T-helper 1 cell treated with Interleukin-12 subunit alpha and Interleukin-12 subunit beta and Interleukin-4 antibody, amounts not matched to agents 30 μg/mL and 1 μg/mL, for 36 hours (primary cell): Measurements from ENCODE around the gene B4GALNT4.
"Not testable (repeated sequence)": the region's sequence is repeated elsewhere in the genome, so short reads cannot be mapped to it uniquely, and the experiment has no call there.

Source experiments
- H3K27ac Mint-ChIP-seq: one replicate; pipeline ENCODE4 v1.8.0; 2021; ENCODE audit warnings: mild to moderate bottlenecking, mixed read lengths
- H3K27me3 Mint-ChIP-seq: one replicate; pipeline ENCODE4 v1.8.0; 2021; ENCODE audit warnings: low read depth, mixed read lengths
- H3K36me3 Mint-ChIP-seq: one replicate; pipeline ENCODE4 v1.8.0; 2021; ENCODE audit warnings: low read depth, mixed read lengths
- H3K4me1 Mint-ChIP-seq: one replicate; pipeline ENCODE4 v1.8.0; 2021; ENCODE audit warnings: low read depth, mixed read lengths
- H3K4me3 Mint-ChIP-seq: one replicate; pipeline ENCODE4 v1.8.0; 2021; ENCODE audit warnings: mild to moderate bottlenecking, moderate library complexity, mixed read lengths
- H3K9me3 Mint-ChIP-seq: one replicate; pipeline ENCODE4 v1.8.0; 2021; ENCODE audit warnings: mixed read lengths

B4GALNT4 gene

DNA sequence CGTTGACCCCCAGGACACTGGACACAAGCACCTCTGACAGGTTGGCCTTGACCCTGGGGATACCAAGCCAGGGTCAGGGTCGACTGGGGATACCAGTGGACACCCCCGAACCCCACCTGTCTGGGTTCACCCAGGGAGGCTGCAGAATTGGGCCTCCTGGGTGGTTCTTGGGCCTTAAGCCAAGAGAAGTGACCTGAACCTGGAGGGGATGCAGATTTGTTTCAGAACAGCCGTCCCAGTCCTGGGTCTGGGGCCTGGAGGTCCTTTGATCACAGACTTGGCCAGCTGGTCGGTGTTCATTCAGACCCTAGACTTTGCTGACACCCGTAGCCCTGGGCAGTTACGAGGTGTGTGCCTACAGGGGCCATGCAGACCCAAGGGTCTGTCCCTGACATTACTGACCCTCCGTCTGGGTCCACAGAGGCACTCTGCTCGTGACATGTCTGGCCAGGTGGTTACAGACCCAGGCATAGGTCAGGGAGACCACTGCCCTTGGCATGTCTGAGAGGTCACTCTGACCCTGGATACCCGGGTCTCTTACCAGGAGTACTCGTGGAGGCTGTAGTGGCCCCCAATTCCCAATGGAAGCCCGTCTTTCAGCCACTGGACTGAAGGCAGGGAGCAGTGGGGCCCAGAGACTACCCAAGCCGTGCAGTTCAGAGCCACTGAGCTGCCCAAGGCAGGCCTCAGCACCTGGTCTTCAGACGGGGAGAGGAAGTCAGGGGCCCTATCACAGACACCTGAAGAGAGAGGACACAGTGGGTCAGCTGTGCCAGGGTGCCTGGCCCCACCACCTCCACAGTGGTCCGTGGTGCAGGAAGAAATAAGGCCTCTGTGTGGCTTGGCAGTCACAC, 39.1 kb downstream of the B4GALNT4 start:
- H3K27me3 Mint-ChIP-seq = no peaks in the 10 kb centered on the region
- H3K4me3 Mint-ChIP-seq = no peak overlapping the region
- H3K9me3 Mint-ChIP-seq = no peaks in the 10 kb centered on the region
- H3K36me3 Mint-ChIP-seq = peaks cover 3% of the 10 kb centered on the region
- no peak overlapping the region for H3K27ac Mint-ChIP-seq
- peaks cover 10% of the 10 kb centered on the region for H3K4me1 Mint-ChIP-seq

DNA sequence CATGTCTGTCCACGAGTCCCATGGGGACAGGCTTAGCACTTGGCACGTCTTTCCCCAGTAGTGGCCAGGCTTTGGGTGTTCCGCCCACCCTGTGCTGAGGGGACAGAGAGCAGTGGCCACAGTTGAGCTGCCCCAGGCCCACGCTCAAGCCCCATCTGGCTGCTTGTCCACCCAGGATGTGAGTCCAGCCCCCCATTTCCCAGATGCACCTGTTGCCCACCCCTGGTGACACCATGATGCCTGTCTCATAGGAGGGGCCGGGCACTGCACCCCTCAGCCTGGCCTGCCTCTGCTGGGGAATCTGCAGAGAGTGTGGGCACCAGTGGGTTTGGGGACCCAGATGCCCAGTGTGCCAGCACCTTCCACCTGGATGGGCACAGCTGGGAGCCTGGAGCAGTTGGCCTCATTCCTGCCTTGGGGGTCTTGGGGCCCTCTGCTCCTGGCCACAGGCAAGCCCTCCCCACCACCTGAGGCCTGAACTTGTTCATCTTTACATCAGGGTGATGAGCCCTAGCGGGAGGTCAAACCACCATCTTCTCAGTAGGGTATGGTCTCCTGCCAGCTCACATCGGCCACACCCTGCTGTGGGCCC, 39.8 kb downstream of the B4GALNT4 start:
- Mint-ChIP-seq H3K4me1 (peaks cover 12% of the 10 kb centered on the region), H3K36me3 (peaks cover 5% of the 10 kb centered on the region), H3K27ac (no peak overlapping the region), H3K27me3 (no peaks in the 10 kb centered on the region), H3K9me3 (no peaks in the 10 kb centered on the region), H3K4me3 (no peak overlapping the region)

DNA sequence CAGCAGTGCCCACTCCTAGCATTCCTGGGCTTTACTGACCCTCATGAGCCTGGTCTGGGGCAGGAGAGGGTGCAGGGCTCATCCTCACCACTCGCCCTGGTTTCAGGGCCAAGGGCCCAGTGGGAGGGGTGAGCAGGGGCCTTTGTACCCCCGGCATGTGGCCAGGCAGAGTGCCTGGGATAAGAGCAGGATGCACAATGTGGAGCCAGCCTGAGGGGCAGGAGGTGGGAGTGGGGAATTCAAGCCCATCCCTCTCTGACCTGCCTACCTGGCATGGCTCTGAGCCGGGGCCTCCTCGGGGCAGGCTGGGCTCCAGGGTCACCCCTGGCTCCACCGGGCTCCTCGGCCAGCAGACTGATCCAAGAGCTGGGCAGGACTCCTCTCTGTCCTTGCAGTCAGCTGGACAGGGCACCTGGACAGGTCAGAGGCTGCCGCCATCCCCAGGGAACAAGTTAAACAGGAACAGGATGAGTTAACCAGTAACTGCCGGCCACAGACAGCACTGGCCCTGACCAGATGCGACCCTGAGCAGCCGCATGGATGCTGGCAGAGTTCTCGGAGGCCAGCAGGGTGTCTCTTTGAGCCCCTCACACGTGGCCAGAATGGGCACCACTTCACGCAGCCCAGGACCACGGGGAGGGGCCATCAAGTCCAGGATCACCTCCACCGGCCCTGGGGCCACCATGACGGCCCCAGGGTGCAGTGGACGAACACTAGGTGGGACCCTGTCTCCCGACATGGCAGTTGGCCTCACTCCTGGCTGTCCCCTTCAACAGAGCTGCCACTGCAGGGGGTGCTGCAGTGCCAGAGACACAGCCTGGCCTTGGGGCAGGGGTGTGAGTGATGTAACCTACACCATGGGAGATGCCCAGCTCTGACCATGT, 40.5 kb downstream of the B4GALNT4 start:
- Mint-ChIP-seq H3K4me3 (no peak overlapping the region), H3K27ac (no peak overlapping the region), H3K27me3 (no peaks in the 10 kb centered on the region), H3K36me3 (peaks cover 5% of the 10 kb centered on the region), H3K4me1 (peaks cover 19% of the 10 kb centered on the region), H3K9me3 (no peaks in the 10 kb centered on the region)

DNA sequence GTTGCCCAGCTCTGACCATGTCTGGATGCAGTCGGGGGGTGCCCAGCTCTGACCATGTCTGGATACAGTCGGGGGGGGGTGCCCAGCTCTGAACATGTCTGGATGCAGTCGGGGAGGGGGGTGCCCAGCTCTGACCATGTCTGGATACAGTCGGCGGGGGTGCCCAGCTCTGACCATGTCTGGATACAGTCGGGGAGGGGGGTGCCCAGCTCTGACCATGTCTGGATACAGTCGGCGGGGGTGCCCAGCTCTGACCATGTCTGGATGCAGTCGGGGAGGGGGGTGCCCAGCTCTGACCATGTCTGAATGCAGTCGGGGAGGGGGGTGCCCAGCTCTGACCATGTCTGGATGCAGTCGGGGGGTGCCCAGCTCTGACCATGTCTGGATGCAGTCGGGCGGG, 41.4 kb downstream of the B4GALNT4 start:
- H3K9me3 Mint-ChIP-seq, H3K4me3 Mint-ChIP-seq, H3K36me3 Mint-ChIP-seq, H3K27ac Mint-ChIP-seq, H3K27me3 Mint-ChIP-seq: not testable (repeated sequence)
- H3K4me1 Mint-ChIP-seq = peaks cover 23% of the 10 kb centered on the region

DNA sequence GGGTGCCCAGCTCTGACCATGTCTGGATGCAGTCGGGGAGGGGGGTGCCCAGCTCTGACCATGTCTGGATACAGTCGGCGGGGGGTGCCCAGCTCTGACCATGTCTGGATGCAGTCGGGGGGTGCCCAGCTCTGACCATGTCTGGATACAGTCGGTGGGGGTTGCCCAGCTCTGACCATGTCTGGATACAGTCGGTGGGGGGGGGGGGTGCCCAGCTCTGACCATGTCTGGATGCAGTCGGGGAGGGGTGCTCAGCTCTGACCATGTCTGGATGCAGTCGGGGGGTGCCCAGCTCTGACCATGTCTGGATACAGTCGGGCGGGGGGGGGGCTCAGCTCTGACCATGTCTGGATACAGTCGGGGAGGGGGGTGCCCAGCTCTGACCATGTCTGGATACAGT, 42.2 kb downstream of the B4GALNT4 start:
- H3K36me3 Mint-ChIP-seq, H3K27me3 Mint-ChIP-seq, H3K9me3 Mint-ChIP-seq, H3K4me3 Mint-ChIP-seq, H3K27ac Mint-ChIP-seq: not testable (repeated sequence)
- peaks cover 28% of the 10 kb centered on the region for H3K4me1 Mint-ChIP-seq

DNA sequence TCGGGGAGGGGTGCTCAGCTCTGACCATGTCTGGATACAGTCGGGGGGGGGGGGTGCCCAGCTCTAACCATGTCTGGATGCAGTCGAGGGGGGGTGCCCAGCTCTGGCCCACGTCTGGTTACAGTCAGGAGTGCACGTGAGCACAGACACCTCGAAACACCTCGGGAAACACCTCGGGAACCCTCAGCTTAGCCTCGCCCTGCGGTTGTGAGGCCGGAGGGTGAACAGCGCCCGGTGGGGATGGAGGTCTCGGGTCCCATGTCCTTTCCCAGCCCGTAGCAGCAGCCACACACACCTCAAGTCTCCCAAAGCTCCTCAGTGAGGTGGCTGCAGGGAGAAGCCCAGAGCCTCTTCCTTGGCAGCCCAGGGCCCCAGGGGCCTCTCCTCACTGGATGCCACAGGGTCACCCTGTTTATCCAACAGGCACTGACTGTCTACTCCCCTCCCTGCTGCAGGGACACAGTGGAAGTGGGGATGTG, 43.4 kb downstream of the B4GALNT4 start:
- H3K4me1 Mint-ChIP-seq = peaks cover 28% of the 10 kb centered on the region
- peaks cover 3% of the 10 kb centered on the region for H3K36me3 Mint-ChIP-seq
- no peak overlapping the region for H3K4me3 Mint-ChIP-seq
- H3K27me3 Mint-ChIP-seq = no peaks in the 10 kb centered on the region
- no peaks in the 10 kb centered on the region for H3K9me3 Mint-ChIP-seq
- H3K27ac Mint-ChIP-seq = no peak overlapping the region

DNA sequence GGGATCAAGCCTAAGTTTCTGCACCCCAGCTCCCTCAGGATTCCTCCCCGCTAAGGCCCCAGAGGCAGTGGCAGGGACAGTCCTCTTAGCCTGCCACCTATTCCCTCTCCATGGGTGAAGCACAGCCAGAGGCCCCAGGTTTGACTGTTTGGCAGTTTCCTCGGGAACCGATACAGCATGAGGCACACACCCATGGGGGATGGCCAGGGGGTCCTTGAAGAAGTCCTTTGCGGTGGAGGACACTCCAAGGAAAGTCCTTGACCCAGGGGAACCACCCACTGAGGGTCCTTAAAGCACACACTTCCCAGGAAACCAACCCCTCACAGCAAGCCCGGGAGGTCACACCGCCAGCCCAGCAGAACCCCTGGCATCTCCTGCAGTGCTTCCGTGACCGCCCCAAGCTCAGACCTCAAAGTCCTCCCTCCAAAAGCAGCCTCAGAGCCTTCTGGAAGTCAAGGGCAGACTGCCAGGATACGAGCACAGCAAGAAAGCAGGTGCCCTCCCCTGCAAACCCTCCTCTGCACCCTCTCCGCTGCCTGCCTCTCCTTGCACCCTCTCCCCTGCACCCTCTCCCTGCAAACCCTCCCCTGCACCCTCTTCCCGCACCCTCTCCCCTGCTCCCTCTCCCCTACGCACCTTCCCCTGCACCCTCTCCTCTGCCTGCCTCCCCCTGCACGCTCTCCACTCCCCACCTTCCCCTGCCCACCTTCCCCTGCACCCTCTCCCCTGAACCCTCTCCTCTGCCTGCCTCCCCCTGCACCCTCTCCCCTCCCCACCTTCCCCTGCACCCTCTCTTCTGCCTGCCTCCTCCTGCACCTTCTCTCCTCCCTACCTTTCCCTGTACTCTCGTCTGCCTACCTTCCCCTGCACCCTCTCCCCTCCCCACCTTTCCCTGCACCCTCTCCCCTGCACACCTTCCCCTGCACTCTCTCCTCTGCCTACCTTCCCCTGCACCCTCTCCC, 44.1 kb downstream of the B4GALNT4 start:
- Mint-ChIP-seq H3K4me3 (peak overlapping the region; percentile 100), H3K36me3 (peaks cover 5% of the 10 kb centered on the region), H3K4me1 (peaks cover 28% of the 10 kb centered on the region), H3K27me3 (no peaks in the 10 kb centered on the region), H3K27ac (peak overlapping the region; percentile 13), H3K9me3 (no peaks in the 10 kb centered on the region)

DNA sequence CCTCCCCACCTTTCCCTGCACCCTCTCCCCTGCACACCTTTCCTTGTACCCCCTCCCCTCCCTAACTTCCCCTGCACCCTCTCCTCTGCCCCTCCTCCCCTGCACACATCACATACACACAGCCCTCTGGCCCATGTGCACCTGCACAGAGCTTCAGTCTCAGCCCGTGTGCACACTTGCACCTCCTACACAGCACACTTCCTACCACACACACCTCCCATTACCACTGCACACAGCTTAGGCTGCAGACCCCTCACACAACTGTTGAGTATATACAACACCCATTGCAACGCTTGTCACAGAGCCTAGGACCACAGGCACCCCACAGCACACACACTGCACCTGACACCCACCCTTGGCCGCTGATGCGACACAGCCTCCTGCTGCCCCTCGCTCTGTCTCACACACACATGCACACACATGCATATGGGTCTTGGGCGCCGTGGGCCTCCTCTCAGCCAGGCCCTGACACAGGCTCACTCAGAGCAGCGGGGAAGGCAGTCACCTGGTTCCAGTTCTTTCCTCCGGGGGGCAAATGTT, 45.1 kb downstream of the B4GALNT4 start:
- Mint-ChIP-seq H3K27me3 (no peaks in the 10 kb centered on the region), H3K4me3 (peak overlapping the region; percentile 100), H3K36me3 (peaks cover 8% of the 10 kb centered on the region), H3K9me3 (no peaks in the 10 kb centered on the region), H3K4me1 (peaks cover 28% of the 10 kb centered on the region), H3K27ac (peak overlapping the region; percentile 94)

DNA sequence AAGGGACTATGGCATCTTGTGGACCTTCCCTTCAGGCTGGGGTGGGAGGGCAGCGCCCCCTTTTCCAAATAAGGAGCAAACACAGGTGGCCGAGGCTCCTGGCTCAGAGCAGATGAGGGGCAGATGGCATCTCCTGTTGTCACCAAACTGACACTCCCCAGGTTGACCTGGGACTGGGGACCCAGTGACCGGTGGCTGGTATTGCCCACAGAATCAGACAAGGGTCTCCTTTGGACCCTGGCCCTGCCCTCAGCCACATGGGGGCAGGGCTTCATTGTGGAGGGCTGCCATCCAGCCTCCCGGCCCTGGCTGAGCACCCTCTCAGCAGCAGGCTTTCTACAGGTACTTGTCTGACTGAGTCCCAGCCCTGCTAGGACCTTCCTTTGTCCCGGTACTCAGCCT, 46.3 kb downstream of the B4GALNT4 start:
- Mint-ChIP-seq H3K9me3 (no peaks in the 10 kb centered on the region), H3K36me3 (peaks cover 8% of the 10 kb centered on the region), H3K4me3 (peak overlapping the region; percentile 100)

DNA sequence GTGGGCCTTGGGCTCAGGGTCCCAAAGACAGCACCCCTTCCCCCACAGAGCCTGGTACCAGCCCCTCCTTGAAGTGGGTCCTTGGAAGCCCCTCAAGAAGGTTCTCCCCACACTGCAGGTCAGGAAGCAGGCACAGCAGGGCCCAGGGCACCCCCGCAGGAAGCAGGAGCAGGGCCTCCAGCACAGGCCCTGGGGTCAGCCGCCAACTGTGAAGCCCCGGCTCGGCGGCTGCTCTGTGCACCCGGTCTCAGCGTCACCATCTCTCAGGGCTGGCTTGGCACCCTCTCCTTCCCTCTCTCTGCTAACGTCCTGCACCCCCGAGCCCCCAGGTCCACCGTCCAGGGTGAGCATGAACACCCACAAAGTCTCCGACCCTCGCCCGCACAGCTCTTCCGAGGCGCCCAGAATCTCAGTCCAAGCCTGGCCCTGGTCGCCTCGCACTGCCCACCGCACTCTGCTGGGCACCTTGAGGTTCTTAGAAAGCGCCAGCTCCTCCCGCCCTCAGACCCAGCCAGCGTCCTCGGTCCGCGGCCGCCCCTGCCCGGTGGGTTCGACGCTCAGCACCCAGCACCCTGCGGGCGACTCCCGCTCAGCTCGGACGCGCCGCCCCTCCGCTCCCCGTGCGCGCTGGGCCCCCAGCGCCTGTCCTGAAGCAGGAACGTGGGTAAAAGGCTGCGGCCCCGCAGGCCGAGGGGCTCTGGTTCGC, 46.9 kb downstream of the B4GALNT4 start:
- Mint-ChIP-seq H3K27ac (peak overlapping the region; percentile 94), H3K36me3 (peaks cover 8% of the 10 kb centered on the region), H3K4me1 (peaks cover 26% of the 10 kb centered on the region), H3K27me3 (no peaks in the 10 kb centered on the region), H3K9me3 (no peaks in the 10 kb centered on the region), H3K4me3 (peak overlapping the region; percentile 100)

More for the DNA sequence above, 46.3 kb downstream of the B4GALNT4 start:
- H3K27ac Mint-ChIP-seq = peak overlapping the region; percentile 94
- no peaks in the 10 kb centered on the region for H3K27me3 Mint-ChIP-seq
- H3K4me1 Mint-ChIP-seq = peaks cover 26% of the 10 kb centered on the region

DNA sequence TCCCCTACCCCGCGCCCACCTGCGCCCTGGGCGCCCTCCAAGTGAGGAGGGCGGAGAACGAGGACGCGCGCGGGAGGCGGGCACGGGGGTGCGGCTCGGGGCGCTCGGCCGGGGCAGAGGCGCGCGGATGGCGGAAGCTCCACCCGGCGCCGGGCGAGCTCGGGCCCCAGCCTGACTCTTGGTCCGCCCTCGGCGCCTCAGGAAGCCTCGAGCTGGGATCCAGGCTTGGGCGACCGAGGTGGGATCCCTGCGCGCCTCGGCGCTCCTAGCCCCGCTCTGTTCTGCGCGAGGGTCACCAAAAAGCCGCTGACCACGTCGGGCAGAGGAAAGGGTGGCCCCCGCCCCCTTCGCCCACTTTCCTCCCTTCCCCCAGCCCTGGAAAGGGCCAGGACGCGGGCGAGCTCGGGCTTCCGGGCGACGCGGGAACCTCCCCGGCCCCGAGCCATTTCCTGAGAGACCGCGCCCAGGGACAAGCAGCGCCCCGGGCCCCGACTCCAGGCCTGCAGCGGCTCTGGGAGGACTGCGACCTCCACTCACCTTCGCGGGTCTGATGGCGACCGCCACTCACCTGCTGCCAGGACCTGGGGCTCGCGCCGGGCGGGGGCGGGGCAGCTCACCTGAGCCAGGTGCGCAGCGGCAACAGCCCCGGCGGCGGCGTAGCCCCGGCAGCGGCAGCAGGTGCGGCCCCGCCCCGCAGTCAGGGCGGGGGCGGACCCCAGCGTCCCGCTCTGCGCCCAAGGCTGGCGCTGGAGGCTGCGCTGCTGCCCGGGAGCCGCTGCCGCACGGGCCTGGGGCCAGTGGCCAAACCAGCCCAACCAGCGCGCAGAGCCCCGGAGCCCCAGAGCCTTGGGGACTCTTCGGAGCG, 47.7 kb downstream of the B4GALNT4 start:
- H3K4me3 Mint-ChIP-seq = peak overlapping the region; percentile 100
- H3K27me3 Mint-ChIP-seq = no peaks in the 10 kb centered on the region
- no peaks in the 10 kb centered on the region for H3K9me3 Mint-ChIP-seq
- H3K4me1 Mint-ChIP-seq = peaks cover 26% of the 10 kb centered on the region
- H3K36me3 Mint-ChIP-seq = peaks cover 8% of the 10 kb centered on the region
- no peak overlapping the region for H3K27ac Mint-ChIP-seq

DNA sequence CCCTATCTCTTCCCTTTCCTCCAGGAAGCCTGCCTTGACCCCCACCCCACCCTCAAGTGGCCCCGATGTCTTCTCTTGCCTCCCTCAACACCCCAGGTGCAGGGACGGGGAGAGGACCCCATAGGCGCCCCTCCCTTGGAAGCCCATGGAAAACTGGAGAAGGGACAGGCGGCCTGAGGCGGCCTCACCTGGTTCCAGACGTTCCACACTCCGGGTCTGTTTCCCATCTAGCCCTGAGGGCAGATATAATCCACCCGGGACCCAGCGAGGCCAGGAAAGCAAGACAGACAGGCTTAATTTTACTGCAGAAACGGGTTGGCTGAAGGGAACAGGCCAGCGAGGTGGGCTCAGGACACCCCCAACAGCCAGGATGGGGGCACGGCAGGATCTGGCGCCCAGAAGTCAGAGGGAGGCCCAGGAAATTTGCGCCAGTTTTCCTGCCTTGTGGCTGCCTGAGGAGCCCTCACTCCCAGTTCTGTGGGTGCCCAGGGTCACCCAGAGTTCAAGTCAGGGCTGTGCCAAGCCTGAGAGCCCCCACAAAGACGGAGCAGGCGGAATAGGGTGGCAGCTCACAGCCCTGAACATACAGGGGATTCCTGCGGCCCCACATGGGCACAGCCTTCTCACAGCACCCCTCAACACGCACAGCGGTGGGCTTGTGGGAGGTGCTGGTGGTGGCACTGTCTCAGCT, 48.5 kb downstream of the B4GALNT4 start:
- no peaks in the 10 kb centered on the region for H3K27me3 Mint-ChIP-seq
- H3K4me3 Mint-ChIP-seq = peak overlapping the region; percentile 69
- H3K27ac Mint-ChIP-seq = peak overlapping the region; percentile 65
- no peaks in the 10 kb centered on the region for H3K9me3 Mint-ChIP-seq
- H3K4me1 Mint-ChIP-seq = peaks cover 26% of the 10 kb centered on the region
- peaks cover 12% of the 10 kb centered on the region for H3K36me3 Mint-ChIP-seq
